B cell (primary cell): Measurements from ENCODE around the gene SMIM35. TPM values are rescaled to one million over a fixed set of nuclear protein-coding genes. Genes with fewer than 3 reads are reported as not detected.

Experiments
- ATAC-seq: fragments of 200-7000 bp; cut with Tn5 transposase; one replicate; pipeline ENCODE4 v1.10.0; 2021; ENCODE audit warnings: low read depth, mild to moderate bottlenecking, moderate number of reproducible peaks, moderate library complexity
- CTCF ChIA-PET: fragments of 350-600 bp; sonication (Branson Sonifier 250); formaldehyde crosslinking; loops from one replicate; lab custom pipeline; 2021; ENCODE audit warnings: antibody characterized with exemption, inconsistent platforms; lab: Charles Lee
- POLR2A ChIA-PET: fragments of 350-600 bp; sonication (Branson Sonifier 250); formaldehyde crosslinking; loops from one replicate; lab custom pipeline; 2021; ENCODE audit warnings: antibody characterized with exemption; lab: Charles Lee
- DNase-seq: peaks from one replicate; pipeline ENCODE4 v3.0.0; 2013
- H2AFZ ChIP-seq: 2 replicates; pipeline ENCODE4 v1.6.1; 2012; ENCODE audit warnings: mild to moderate bottlenecking, low read depth, low read length; ENCODE audit not compliant: insufficient read depth, poor library complexity, severe bottlenecking
- H3K27ac ChIP-seq, 2 donors: 1 replicate in 1 of 2; 2 replicates in 1 of 2; pipeline ENCODE4 v1.5.1; 2012 to 2013; ENCODE audit warnings: low read length in 2 of 2, mild to moderate bottlenecking in 2 of 2, moderate library complexity in 1 of 2
- H3K27me3 ChIP-seq, 4 experiments: fragments of 200-600 bp in 1 of 4; sonication (generic) in 1 of 4; replicated peaks in 1 of 4; 1 replicate in 2 of 4; 2 replicates in 2 of 4; pipeline versions ENCODE4 v1.6.1 to v1.7.0; 2013 to 2016; ENCODE audit warnings: low read length in 3 of 4, mild to moderate bottlenecking in 2 of 4, mixed read lengths in 1 of 4, moderate library complexity in 1 of 4; ENCODE audit not compliant: insufficient read depth in 4 of 4, control insufficient read depth in 3 of 4; ENCODE audit errors: control extremely low read depth in 1 of 4
- H3K36me3 ChIP-seq, 2 experiments: replicated peaks in 1 of 2; 1 replicate in 1 of 2; 2 replicates in 1 of 2; pipeline versions ENCODE4 v1.6.1 to v1.7.1; 2013; ENCODE audit warnings: low read length in 1 of 2; ENCODE audit not compliant: insufficient read depth in 2 of 2, control insufficient read depth in 1 of 2; ENCODE audit errors: control extremely low read depth in 1 of 2, extremely low read depth in 1 of 2
- H3K4me1 ChIP-seq, 2 donors: fragments of 200-600 bp in 1 of 2; sonication (generic) in 1 of 2; 1 replicate in 1 of 2; 2 replicates in 1 of 2; pipeline versions ENCODE4 v1.5.1 to v1.6.1; 2013 to 2017; ENCODE audit warnings: low read length in 2 of 2; ENCODE audit not compliant: control insufficient read depth in 2 of 2, insufficient read depth in 2 of 2
- H3K4me2 ChIP-seq: replicated peaks from 2 replicates; pipeline ENCODE3; 2012; ENCODE audit warnings: mild to moderate bottlenecking, low read depth, low read length; ENCODE audit not compliant: poor library complexity, severe bottlenecking
- H3K4me3 ChIP-seq, 5 experiments: fragments of 200-600 bp in 1 of 5; sonication (generic) in 1 of 5; 1 replicate in 3 of 5; 2 replicates in 2 of 5; pipeline versions ENCODE4 v1.5.1 to v1.7.0; 2011 to 2016; ENCODE audit warnings: low read length in 4 of 5, mild to moderate bottlenecking in 4 of 5, low read depth in 2 of 5, control low read depth in 1 of 5, moderate library complexity in 1 of 5; ENCODE audit not compliant: insufficient read depth in 1 of 5; ENCODE audit errors: control extremely low read depth in 1 of 5, extremely low read depth in 1 of 5
- H3K79me2 ChIP-seq: fragments of 200-600 bp; sonication (generic); one replicate; pipeline ENCODE4 v1.6.0; 2016; ENCODE audit warnings: low read length; ENCODE audit not compliant: control insufficient read depth, insufficient read depth
- H3K9ac ChIP-seq: fragments of 200-600 bp; sonication (generic); 2 replicates; pipeline ENCODE4 v1.6.1; 2017; ENCODE audit warnings: mild to moderate bottlenecking, low read length, moderate library complexity
- H3K9me3 ChIP-seq, 3 donors: one replicate each; pipeline versions ENCODE4 v1.6.1 to v1.7.1; 2013; ENCODE audit warnings: low read length in 2 of 3; ENCODE audit not compliant: control insufficient read depth in 2 of 3, insufficient read depth in 1 of 3; ENCODE audit errors: control extremely low read depth in 1 of 3
- H4K20me1 ChIP-seq: 2 replicates; pipeline ENCODE4 v1.6.0; 2012; ENCODE audit warnings: mild to moderate bottlenecking, low read length; ENCODE audit not compliant: insufficient read depth, control insufficient read depth, poor library complexity, severe bottlenecking
- H3K27ac Mint-ChIP-seq: one replicate; pipeline ENCODE4 v1.8.0; 2021; ENCODE audit warnings: mixed read lengths
- H3K27me3 Mint-ChIP-seq: one replicate; pipeline ENCODE4 v1.8.0; 2021; ENCODE audit warnings: mixed read lengths
- H3K4me1 Mint-ChIP-seq: one replicate; pipeline ENCODE4 v1.8.0; 2021; ENCODE audit warnings: mixed read lengths
- H3K4me3 Mint-ChIP-seq: one replicate; pipeline ENCODE4 v1.8.0; 2021; ENCODE audit warnings: mixed read lengths
- H3K9me3 Mint-ChIP-seq: one replicate; pipeline ENCODE4 v1.8.0; 2022; ENCODE audit warnings: mixed read lengths; ENCODE audit not compliant: insufficient read depth
- EZH2 ChIP-seq: IDR thresholded peaks from 2 replicates; pipeline ENCODE4 v1.6.1; 2012; ENCODE audit warnings: borderline replicate concordance, low read depth, mild to moderate bottlenecking, moderate library complexity, low read length; ENCODE audit not compliant: insufficient read depth, poor library complexity, severe bottlenecking
- WGBS: methylation state at CpG from one replicate; pipeline ENCODE4 v1.1.5; 2013; ENCODE audit warnings: missing lambda C conversion rate; ENCODE audit not compliant: insufficient coverage; 5-methylcytosine and 5-hydroxymethylcytosine counted together
- intact Hi-C: fragments of 100-400 bp; cut with micrococcal nuclease; formaldehyde crosslinking; loops from one replicate; pipeline ENCODE4 v1.10.0; 2022
- polyA plus RNA-seq: library from polyadenylated mRNA; depleted of rRNA; stranded (reverse); fragments of >200 nt; gene quantifications from 2 replicates; pipeline ENCODE4 v1.2.3, GENCODE V29; 2012
- total RNA-seq, 2 donors: library from RNA; stranded (reverse); fragments of 120-200 nt in 1 of 2; gene quantifications; 1 replicate in 1 of 2; 2 replicates in 1 of 2; pipeline versions ENCODE4 v1.2.3 to v1.2.4, GENCODE V29; 2013 to 2022
- TF ChIP-seq, protein P1 (sequence below): fragments of 200-600 bp; IDR thresholded peaks from one replicate; pipeline ENCODE4 v1.8.0; 2022; ENCODE audit warnings: antibody characterized with exemption, mild to moderate bottlenecking

The SMIM35 gene
- total and polyA plus RNA-seq, 2 donors (not counting 1 experiment from before 2014, with no cell fraction given), result 1.3 to 4.5 TPM

DNA sequence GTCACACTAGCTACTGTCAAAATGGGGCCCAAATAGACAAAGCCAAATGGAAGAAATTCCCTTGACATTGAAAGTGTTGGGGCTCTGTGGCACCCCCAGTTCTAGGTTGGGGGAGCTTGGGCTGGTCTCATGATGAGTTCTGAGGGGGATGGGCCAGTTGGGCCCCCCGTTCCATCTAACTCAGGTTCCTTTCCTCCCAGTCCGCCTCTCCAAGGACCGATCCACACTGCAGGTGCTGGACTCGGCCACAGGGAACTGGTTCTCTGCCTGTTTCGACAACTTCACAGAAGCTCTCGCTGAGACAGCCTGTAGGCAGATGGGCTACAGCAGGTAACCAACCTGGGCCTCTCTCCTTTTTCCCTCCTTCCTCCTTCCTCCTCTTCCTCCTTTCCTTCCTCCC is 17.7 kb upstream of the SMIM35 start:
- Mint-ChIP-seq H3K9me3 (no peaks in the 10 kb centered on the region), H3K27me3 (peaks cover 21% of the 10 kb centered on the region), H3K4me1 (no peaks in the 10 kb centered on the region), H3K27ac (no peak overlapping the region), H3K4me3 (no peak overlapping the region)
- Histone ChIP-seq H2AFZ (no peak overlapping the region), H3K9me3 (no peaks in the 10 kb centered on the region), H3K9ac (no peak overlapping the region), H4K20me1 (no peaks in the 10 kb centered on the region), H3K4me1 (no peaks in the 10 kb centered on the region), H3K79me2 (no peaks in the 10 kb centered on the region), H3K4me2 (no peak overlapping the region), H3K4me3 (no peak overlapping the region), H3K36me3 (no peaks in the 10 kb centered on the region), H3K27ac (no peak overlapping the region), H3K27me3 (peaks cover 0 to 2% (median 0%) of the 10 kb centered on the region in 4 experiments)
- intact Hi-C loops, result no loop called here
- POLR2A ChIA-PET, result no interaction called here
- ATAC-seq (no peak), DNase-seq (no peak)
- WGBS, result 96% methylated on average over 6 of the region's 6 CpGs
- CTCF ChIA-PET, result interaction anchor here (1.4 kb wide), 1 partner anchor 15 kb away, joined by 4 read pairs; no protein-coding TSS in a partner anchor
- TF ChIP-seq EZH2, result no peak
- TF ChIP-seq, protein P1, sequence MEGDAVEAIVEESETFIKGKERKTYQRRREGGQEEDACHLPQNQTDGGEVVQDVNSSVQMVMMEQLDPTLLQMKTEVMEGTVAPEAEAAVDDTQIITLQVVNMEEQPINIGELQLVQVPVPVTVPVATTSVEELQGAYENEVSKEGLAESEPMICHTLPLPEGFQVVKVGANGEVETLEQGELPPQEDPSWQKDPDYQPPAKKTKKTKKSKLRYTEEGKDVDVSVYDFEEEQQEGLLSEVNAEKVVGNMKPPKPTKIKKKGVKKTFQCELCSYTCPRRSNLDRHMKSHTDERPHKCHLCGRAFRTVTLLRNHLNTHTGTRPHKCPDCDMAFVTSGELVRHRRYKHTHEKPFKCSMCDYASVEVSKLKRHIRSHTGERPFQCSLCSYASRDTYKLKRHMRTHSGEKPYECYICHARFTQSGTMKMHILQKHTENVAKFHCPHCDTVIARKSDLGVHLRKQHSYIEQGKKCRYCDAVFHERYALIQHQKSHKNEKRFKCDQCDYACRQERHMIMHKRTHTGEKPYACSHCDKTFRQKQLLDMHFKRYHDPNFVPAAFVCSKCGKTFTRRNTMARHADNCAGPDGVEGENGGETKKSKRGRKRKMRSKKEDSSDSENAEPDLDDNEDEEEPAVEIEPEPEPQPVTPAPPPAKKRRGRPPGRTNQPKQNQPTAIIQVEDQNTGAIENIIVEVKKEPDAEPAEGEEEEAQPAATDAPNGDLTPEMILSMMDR, result no peak

- 92% methylated on average over 11 of the region's 13 CpGs for WGBS
- Histone ChIP-seq H2AFZ (no peak overlapping the region), H3K9me3 (no peaks in the 10 kb centered on the region), H3K27me3 (peaks cover 0 to 2% (median 0%) of the 10 kb centered on the region in 4 experiments), H3K36me3 (no peaks in the 10 kb centered on the region), H3K27ac (no peak overlapping the region), H4K20me1 (no peaks in the 10 kb centered on the region), H3K79me2 (no peaks in the 10 kb centered on the region), H3K9ac (no peak overlapping the region), H3K4me3 (no peak overlapping the region), H3K4me1 (no peaks in the 10 kb centered on the region), H3K4me2 (no peak overlapping the region)
- CTCF ChIA-PET, result no interaction called here
- Mint-ChIP-seq H3K4me1 (no peaks in the 10 kb centered on the region), H3K27me3 (peaks cover 26% of the 10 kb centered on the region), H3K4me3 (no peak overlapping the region), H3K9me3 (no peaks in the 10 kb centered on the region), H3K27ac (no peak overlapping the region)
- POLR2A ChIA-PET, result no interaction called here
- TF ChIP-seq, protein P1, result no peak
- no peak for TF ChIP-seq EZH2
- ATAC-seq (no peak), DNase-seq (no peak)
- intact Hi-C loops, result no loop called here
Observed at GRCh38 chr11:118102721-118103261, 16.0 kb upstream of the SMIM35 start.
